PFSK-1 (cell line): Measurements from ENCODE around the gene NECTIN1.

Experiments used
- FOXP2 ChIP-seq: optimal IDR thresholded peaks from 2 replicates; pipeline ENCODE3; 2011; ENCODE audit warnings: borderline replicate concordance, control low read depth, inconsistent platforms; ENCODE audit not compliant: insufficient read depth; ENCODE audit errors: extremely low read length, extremely low read depth
- POLR2AphosphoS5 ChIP-seq: IDR thresholded peaks from 2 replicates; pipeline ENCODE4 v1.6.1; 2012; ENCODE audit warnings: low read depth, mild to moderate bottlenecking, control low read depth, low read length, moderate library complexity
- SIN3A ChIP-seq: IDR thresholded peaks from 2 replicates; pipeline ENCODE4 v1.6.1; 2012; ENCODE audit warnings: mild to moderate bottlenecking, low read length, moderate library complexity, borderline replicate concordance; ENCODE audit not compliant: insufficient read depth
- TAF1 ChIP-seq: IDR thresholded peaks from 2 replicates; pipeline ENCODE4 v1.6.1; 2012; ENCODE audit warnings: low read length, control low read depth, borderline replicate concordance; ENCODE audit not compliant: insufficient read depth
- TF ChIP-seq, protein P1 (sequence below), 2 experiments: IDR thresholded peaks; 2 replicates each; pipeline versions ENCODE4 v1.6.1 to v1.8.0; 2011 to 2012; ENCODE audit warnings: low read depth in 2 of 2, low read length in 2 of 2, control low read depth in 1 of 2, inconsistent platforms in 1 of 2, mild to moderate bottlenecking in 1 of 2, moderate library complexity in 1 of 2; ENCODE audit not compliant: insufficient read depth in 1 of 2

Gene NECTIN1

DNA sequence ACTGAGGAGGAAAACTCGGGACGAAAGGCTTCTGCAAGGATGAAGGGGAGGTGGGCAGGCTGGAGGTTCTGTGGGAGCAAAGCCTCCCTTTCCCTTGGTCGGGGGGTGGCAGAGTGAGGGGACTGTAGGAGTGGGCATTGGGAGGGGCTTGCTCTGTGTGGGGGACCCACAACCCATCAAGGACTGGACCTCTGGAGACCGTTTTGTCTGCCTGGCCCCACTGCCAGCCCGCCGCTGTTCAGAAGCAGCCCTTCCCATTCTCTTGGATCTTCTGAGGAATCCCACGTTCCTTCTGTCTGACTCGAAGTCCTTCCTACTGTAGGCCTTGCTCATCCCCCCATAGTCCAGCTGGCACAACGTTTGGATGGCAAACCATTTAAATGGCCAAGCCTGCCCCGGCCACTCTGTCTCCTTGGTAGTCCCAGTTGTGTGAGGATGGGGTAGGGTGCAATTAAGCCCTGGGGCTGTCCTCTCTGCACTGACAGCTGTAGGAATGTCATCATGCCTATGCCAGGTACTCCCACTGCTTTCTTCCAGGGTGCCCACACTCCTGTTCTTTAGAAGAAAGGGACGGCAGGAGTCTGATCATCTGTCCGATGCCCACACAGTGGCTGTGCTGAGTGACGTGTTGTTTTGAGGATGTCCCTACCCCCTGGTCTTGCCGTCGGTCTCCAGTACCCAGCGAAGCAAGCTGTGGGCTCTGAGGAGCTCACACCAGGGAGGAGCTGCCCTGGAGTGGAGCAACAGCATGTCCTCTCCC lies 17.0 kb upstream of the NECTIN1 start:
- TF ChIP-seq POLR2AphosphoS5 (no peak), TAF1 (no peak), SIN3A (no peak), FOXP2 (no peak)
- TF ChIP-seq, protein P1, sequence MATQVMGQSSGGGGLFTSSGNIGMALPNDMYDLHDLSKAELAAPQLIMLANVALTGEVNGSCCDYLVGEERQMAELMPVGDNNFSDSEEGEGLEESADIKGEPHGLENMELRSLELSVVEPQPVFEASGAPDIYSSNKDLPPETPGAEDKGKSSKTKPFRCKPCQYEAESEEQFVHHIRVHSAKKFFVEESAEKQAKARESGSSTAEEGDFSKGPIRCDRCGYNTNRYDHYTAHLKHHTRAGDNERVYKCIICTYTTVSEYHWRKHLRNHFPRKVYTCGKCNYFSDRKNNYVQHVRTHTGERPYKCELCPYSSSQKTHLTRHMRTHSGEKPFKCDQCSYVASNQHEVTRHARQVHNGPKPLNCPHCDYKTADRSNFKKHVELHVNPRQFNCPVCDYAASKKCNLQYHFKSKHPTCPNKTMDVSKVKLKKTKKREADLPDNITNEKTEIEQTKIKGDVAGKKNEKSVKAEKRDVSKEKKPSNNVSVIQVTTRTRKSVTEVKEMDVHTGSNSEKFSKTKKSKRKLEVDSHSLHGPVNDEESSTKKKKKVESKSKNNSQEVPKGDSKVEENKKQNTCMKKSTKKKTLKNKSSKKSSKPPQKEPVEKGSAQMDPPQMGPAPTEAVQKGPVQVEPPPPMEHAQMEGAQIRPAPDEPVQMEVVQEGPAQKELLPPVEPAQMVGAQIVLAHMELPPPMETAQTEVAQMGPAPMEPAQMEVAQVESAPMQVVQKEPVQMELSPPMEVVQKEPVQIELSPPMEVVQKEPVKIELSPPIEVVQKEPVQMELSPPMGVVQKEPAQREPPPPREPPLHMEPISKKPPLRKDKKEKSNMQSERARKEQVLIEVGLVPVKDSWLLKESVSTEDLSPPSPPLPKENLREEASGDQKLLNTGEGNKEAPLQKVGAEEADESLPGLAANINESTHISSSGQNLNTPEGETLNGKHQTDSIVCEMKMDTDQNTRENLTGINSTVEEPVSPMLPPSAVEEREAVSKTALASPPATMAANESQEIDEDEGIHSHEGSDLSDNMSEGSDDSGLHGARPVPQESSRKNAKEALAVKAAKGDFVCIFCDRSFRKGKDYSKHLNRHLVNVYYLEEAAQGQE (IDR thresholded peaks at IDR 0.05; ENCODE audit: insufficient read depth in 1 of 2, low read depth in 2 of 2, low read length in 2 of 2) = no peak

DNA sequence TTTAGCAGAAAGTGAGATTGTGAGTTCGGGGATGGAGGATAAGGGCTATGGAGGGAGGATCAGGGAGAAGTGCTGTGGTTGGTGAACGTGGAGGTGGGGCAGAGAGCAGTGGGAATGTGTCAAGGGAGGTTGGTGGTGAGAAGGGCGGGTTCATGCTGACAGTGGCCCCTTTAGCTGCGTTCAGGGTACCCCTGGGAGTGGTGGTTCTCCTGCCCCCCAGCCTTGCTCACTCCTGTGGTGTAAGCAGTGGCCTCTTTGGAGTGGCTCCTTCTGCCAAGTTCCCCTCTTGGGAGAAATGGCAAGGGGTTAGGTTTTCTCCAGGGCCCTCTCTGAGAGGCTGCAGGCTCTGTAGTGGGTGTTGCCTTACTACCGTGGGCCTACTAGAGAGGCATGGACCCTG lies 16.1 kb upstream of the NECTIN1 start:
- TF ChIP-seq FOXP2 (no peak), TAF1 (no peak), SIN3A (no peak), POLR2AphosphoS5 (no peak)
- TF ChIP-seq, protein P1 (IDR thresholded peaks at IDR 0.05; ENCODE audit: insufficient read depth in 1 of 2, low read depth in 2 of 2, low read length in 2 of 2) = no peak

DNA sequence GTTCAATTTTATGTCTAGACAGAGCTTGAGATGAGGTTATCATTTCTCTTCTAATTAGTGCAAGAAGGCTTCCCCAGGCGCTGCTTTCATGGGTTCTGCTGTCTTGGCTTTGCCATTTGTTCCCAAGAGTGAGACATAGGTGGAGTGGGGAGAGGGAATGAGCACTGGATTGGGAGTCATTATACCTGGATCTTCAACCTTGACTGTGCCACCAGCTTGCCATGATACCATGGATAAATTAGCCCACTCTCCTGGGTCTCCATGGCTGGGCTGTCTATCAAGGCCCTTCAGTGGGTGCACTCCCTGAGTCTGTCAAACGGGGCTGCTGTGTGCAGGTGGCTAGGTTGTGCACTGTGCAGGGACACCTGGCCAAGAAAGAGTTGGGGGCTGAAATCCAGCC lies 15.6 kb upstream of the NECTIN1 start:
- TF ChIP-seq TAF1 (no peak), POLR2AphosphoS5 (no peak), FOXP2 (no peak), SIN3A (no peak)
- TF ChIP-seq, protein P1 (IDR thresholded peaks at IDR 0.05; ENCODE audit: insufficient read depth in 1 of 2, low read depth in 2 of 2, low read length in 2 of 2) = no peak

DNA sequence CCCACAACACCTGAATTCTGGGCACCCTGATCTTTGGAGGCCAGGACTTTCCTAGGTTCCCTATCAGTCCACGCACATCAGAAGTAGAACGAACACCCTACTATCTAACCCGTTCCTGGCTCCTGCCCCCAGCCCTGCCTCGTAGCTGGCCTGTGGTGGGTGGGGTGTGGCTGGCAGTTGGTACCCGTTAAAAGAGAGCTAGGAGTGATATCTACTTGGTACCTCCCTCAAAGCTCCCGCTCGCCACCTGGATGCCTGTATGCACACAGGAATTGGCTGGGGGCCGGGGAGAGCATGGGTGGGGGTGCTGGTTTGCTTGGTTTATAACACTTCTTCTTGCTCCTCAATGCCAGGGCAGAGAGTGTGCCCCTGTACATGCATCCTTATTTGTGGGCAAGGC lies 14.0 kb upstream of the NECTIN1 start:
- TF ChIP-seq, protein P1 (IDR thresholded peaks at IDR 0.05; ENCODE audit: insufficient read depth in 1 of 2, low read depth in 2 of 2, low read length in 2 of 2) = no peak
- TF ChIP-seq TAF1 = no peak
- no peak for TF ChIP-seq POLR2AphosphoS5
- no peak for TF ChIP-seq SIN3A
- TF ChIP-seq FOXP2 = no peak
